Small intestine (tissue), 7 donors: Measurements from ENCODE around the gene HOMER3. TPM values are rescaled to one million over a fixed set of nuclear protein-coding genes. Genes with fewer than 3 reads are reported as not detected.
A peak's percentile ranks its signal among the peaks of the same experiment; 100 is the strongest.

ENCODE experiments used
- DNase-seq, 2 donors: peaks; one replicate each; pipeline versions ENCODE4 v3.0.0 to v3.0.0-alpha.2; 2013
- FAIRE-seq: peaks from 2 replicates; lab custom pipeline; 2012; peaks lifted over from hg19 to GRCh38; lab: Jason Lieb, UNC
- H3K27ac ChIP-seq, 3 donors: one replicate each; pipeline ENCODE4 v1.5.1; 2013; ENCODE audit warnings: low read length in 2 of 3, mild to moderate bottlenecking in 2 of 3, control low read depth in 1 of 3, inconsistent platforms in 1 of 3, low read depth in 1 of 3, moderate library complexity in 1 of 3
- H3K27me3 ChIP-seq, 3 donors: one replicate each; pipeline ENCODE4 v1.6.1; 2013; ENCODE audit warnings: low read length in 3 of 3, inconsistent platforms in 1 of 3; ENCODE audit not compliant: control insufficient read depth in 3 of 3, insufficient read depth in 3 of 3
- H3K36me3 ChIP-seq, 3 donors: one replicate each; pipeline ENCODE4 v1.6.1; 2013; ENCODE audit warnings: low read length in 3 of 3, inconsistent platforms in 1 of 3, low read depth in 1 of 3, mild to moderate bottlenecking in 1 of 3, moderate library complexity in 1 of 3; ENCODE audit not compliant: control insufficient read depth in 3 of 3, insufficient read depth in 2 of 3
- H3K4me1 ChIP-seq, 3 donors: one replicate each; pipeline ENCODE4 v1.6.1; 2013; ENCODE audit warnings: low read length in 2 of 3, inconsistent platforms in 1 of 3, low read depth in 1 of 3, mild to moderate bottlenecking in 1 of 3, moderate library complexity in 1 of 3; ENCODE audit not compliant: control insufficient read depth in 3 of 3, insufficient read depth in 2 of 3
- H3K4me3 ChIP-seq, 3 donors: one replicate each; pipeline ENCODE4 v1.5.1; 2013; ENCODE audit warnings: low read length in 3 of 3, control low read depth in 1 of 3, inconsistent platforms in 1 of 3, low read depth in 1 of 3, mild to moderate bottlenecking in 1 of 3, moderate library complexity in 1 of 3
- H3K9me3 ChIP-seq, 2 donors: one replicate each; pipeline ENCODE4 v1.6.1; 2013; ENCODE audit warnings: low read depth in 1 of 2, low read length in 1 of 2; ENCODE audit not compliant: control insufficient read depth in 2 of 2, insufficient read depth in 1 of 2
- WGBS, 3 donors: extraction: QIAGEN DNeasy Blood & Tissue Kit; methylation state at CpG; one replicate each; pipeline ENCODE4 v1.1.7; 2013; 5-methylcytosine and 5-hydroxymethylcytosine counted together
- polyA plus RNA-seq, 4 donors: library from polyadenylated mRNA; stranded (reverse) in 3 of 4; unstranded in 1 of 4; fragments of 200-250 nt in 3 of 4; fragments of 120-200 nt in 1 of 4; gene quantifications; one replicate each; pipeline versions ENCODE4 v1.2.1 to v1.2.3, GENCODE V29; 2013
- donor health status: healthy with polysubstance abuse.
- donor health status: control.
- donor health status: control.
- donor health status: Bipolar disorder and iron deficiency.
- donor health status: healthy.

Gene HOMER3
- polyA plus RNA-seq, 4 donors: 1.6 to 13.0 (median 10.7) TPM

GRCh38 chr19:18941628-18942354 is 774 bp upstream of the HOMER3 start:
- Histone ChIP-seq H3K4me3 (no peak overlapping the region), H3K36me3 (no peaks in the 10 kb centered on the region), H3K27me3 (peaks cover 0 to 20% (median 0%) of the 10 kb centered on the region in 3 donors), H3K27ac (no peak overlapping the region), H3K9me3 (no peaks in the 10 kb centered on the region), H3K4me1 (peaks cover 0 to 23% (median 3%) of the 10 kb centered on the region in 3 donors)
- FAIRE-seq (no peak), DNase-seq (peak in 1 of 2 donors; percentile 20)
- 59 to 64% (median 60%) methylated on average over 18 of the region's 18 CpGs for WGBS, 3 donors

- H3K4me3 ChIP-seq: peak overlapping the region; percentile 32 to 67 (median 57)
- H3K9me3 ChIP-seq: no peaks in the 10 kb centered on the region
- peaks cover 0 to 23% (median 3%) of the 10 kb centered on the region in 3 donors for H3K4me1 ChIP-seq
- H3K36me3 ChIP-seq: no peaks in the 10 kb centered on the region
- H3K27ac ChIP-seq: peak overlapping the region in 1 of 3 donors; percentile 27
- H3K27me3 ChIP-seq: peaks cover 0 to 20% (median 0%) of the 10 kb centered on the region in 3 donors
- WGBS, 3 donors: 0 to 1% (median 1%) methylated on average over 37 to 47 of the region's 47 CpGs
- DNase-seq: peak in 1 of 2 donors; percentile 55
- no peak for FAIRE-seq
Measured at GRCh38 chr19:18939922-18940768, 872 bp downstream of the HOMER3 start.

- FAIRE-seq (no peak), DNase-seq (no peak)
- Histone ChIP-seq H3K9me3 (no peaks in the 10 kb centered on the region), H3K27ac (no peak overlapping the region), H3K36me3 (peaks cover 0 to 2% (median 0%) of the 10 kb centered on the region in 3 donors), H3K4me1 (peaks cover 0 to 23% (median 3%) of the 10 kb centered on the region in 3 donors), H3K4me3 (no peak overlapping the region), H3K27me3 (peaks cover 0 to 20% (median 0%) of the 10 kb centered on the region in 3 donors)
- WGBS, 3 donors: 58 to 87% (median 76%) methylated on average over 3 of the region's 3 CpGs
Measured at GRCh38 chr19:18939163-18939562, 1.9 kb downstream of the HOMER3 start.

- WGBS, 3 donors: 71 to 84% (median 72%) methylated on average over 13 of the region's 13 CpGs
- Histone ChIP-seq H3K27ac (no peak overlapping the region), H3K36me3 (peaks cover 0 to 29% (median 0%) of the 10 kb centered on the region in 3 donors), H3K4me1 (peaks cover 0 to 7% (median 4%) of the 10 kb centered on the region in 3 donors), H3K27me3 (no peaks in the 10 kb centered on the region), H3K9me3 (no peaks in the 10 kb centered on the region), H3K4me3 (no peak overlapping the region)
- DNase-seq (no peak), FAIRE-seq (no peak)
Measured at GRCh38 chr19:18933297-18933696, 7.7 kb downstream of the HOMER3 start.

GRCh38 chr19:18932216-18932841 is 8.7 kb downstream of the HOMER3 start:
- no peaks in the 10 kb centered on the region for H3K9me3 ChIP-seq
- H3K4me1 ChIP-seq: peaks cover 0 to 7% (median 4%) of the 10 kb centered on the region in 3 donors
- 3 to 18% (median 16%) methylated on average over 31 to 37 of the region's 37 CpGs for WGBS, 3 donors
- no peaks in the 10 kb centered on the region for H3K27me3 ChIP-seq
- H3K27ac ChIP-seq: no peak overlapping the region
- DNase-seq (peak; percentile 76 to 77), FAIRE-seq (no peak)
- H3K36me3 ChIP-seq: peaks cover 0 to 39% (median 2%) of the 10 kb centered on the region in 3 donors
- no peak overlapping the region for H3K4me3 ChIP-seq

GRCh38 chr19:18931316-18932162 is 9.5 kb downstream of the HOMER3 start:
- WGBS, 3 donors: 57 to 78% (median 68%) methylated on average over 33 to 34 of the region's 34 CpGs
- FAIRE-seq (no peak), DNase-seq (no peak)
- Histone ChIP-seq H3K4me1 (peaks cover 0 to 7% (median 4%) of the 10 kb centered on the region in 3 donors), H3K27me3 (no peaks in the 10 kb centered on the region), H3K9me3 (no peaks in the 10 kb centered on the region), H3K4me3 (no peak overlapping the region), H3K36me3 (peaks cover 0 to 47% (median 2%) of the 10 kb centered on the region in 3 donors), H3K27ac (no peak overlapping the region)

GRCh38 chr19:18929311-18929710 is 11.7 kb downstream of the HOMER3 start:
- WGBS, 3 donors: 85 to 89% (median 85%) methylated on average over 17 to 25 of the region's 25 CpGs
- DNase-seq: no peak
- no peak for FAIRE-seq

More at GRCh38 chr19:18929311-18929710, 11.7 kb downstream of the HOMER3 start:
- Histone ChIP-seq H3K4me3 (no peak overlapping the region), H3K4me1 (peaks cover 0 to 7% (median 4%) of the 10 kb centered on the region in 3 donors), H3K27me3 (no peaks in the 10 kb centered on the region), H3K36me3 (peaks cover 8 to 67% (median 12%) of the 10 kb centered on the region in 3 donors), H3K9me3 (no peaks in the 10 kb centered on the region), H3K27ac (no peak overlapping the region)
